Measurements from ENCODE around the gene RAPGEF2. TPM values are rescaled to one million over a fixed set of nuclear protein-coding genes. Genes with fewer than 3 reads are reported as not detected.

Gene RAPGEF2
- total and polyA plus RNA-seq, 2 of the 8 experiments (the other 6 are each of a cell fraction or from before 2014, with no cell fraction given): 24.4 to 48.6 TPM

DNA sequence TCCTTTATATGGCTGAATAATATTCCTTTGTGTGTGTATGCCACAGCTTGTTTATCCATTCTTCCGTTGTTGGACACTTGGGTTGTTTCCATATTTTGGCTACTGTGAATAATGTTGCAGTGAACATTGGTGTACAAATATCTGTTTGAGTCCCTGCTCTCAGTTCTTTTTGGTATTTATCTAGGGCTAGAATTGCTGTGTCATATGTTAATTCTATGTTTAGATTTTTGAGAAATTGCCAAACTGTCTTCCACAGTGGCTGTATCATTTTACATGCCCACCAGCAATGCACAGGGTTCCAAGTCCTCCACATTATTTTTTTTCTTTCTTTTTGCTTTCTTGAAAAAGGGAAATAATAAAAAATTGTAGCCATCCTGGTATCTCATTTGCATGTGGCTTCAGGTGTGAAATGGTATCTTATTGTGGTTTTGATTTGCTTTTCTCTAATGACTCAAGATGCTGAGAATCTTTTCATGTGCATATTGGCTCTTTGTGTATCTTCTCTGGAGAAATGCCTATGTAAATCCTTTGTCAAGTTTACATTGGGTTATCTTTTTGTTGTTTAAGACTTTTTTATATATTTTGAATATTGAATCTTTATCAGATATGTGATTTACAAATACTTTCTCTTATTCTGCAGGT lies 129.7 kb downstream of the RAPGEF2 start:
- H4K8ac ChIP-seq (ENCODE audit: extremely low read depth, insufficient read depth, low read length): no peak overlapping the region
- no peak overlapping the region for H2BK120ac ChIP-seq (replicated peaks; ENCODE audit: low read depth, low read length)
- no peaks in the 10 kb centered on the region for H3K9me3 ChIP-seq (ENCODE audit: insufficient read depth in 2 of 2, low read depth in 1 of 2, low read length in 1 of 2)
- H4K91ac ChIP-seq (replicated peaks; ENCODE audit: insufficient read length, low read length): no peak overlapping the region
- H2BK12ac ChIP-seq (ENCODE audit: low read depth, low read length): no peak overlapping the region
- H3K36me3 ChIP-seq (ENCODE audit: control insufficient read depth in 2 of 4, insufficient read depth in 4 of 4, low read length in 3 of 4): no peaks in the 10 kb centered on the region
- H3K4me2 ChIP-seq (ENCODE audit: insufficient read depth in 1 of 2, low read depth in 2 of 2, low read length in 2 of 2): peak overlapping the region in 1 of 2 experiments; percentile 12; a peak in 2 of 4 replicates
- H4K20me1 ChIP-seq (replicated peaks in 1 of 2; ENCODE audit: control insufficient read depth in 1 of 2, insufficient read depth in 2 of 2, low read length in 2 of 2): no peaks in the 10 kb centered on the region
- DNase-seq (ENCODE audit: low read depth in 1 of 2, low spot score in 2 of 2) (no peak), FAIRE-seq (peak; percentile 55)
- peak overlapping the region in 1 of 4 experiments; percentile 0; a peak in 1 of 8 replicates for H3K4me3 ChIP-seq (ENCODE audit: extremely low read depth in 1 of 4, insufficient read depth in 2 of 4, low read depth in 3 of 4, low read length in 4 of 4)
- H2BK15ac ChIP-seq (ENCODE audit: low read length): no peak overlapping the region
- peaks cover 0 to 69% of the 10 kb centered on the region in 2 experiments; a peak in 2 of 4 replicates for H3K79me2 ChIP-seq (ENCODE audit: control insufficient read depth in 1 of 2, insufficient read depth in 2 of 2, low read length in 2 of 2)
- ChIA-PET POLR2A (ENCODE audit: partially characterized antibody) (interaction anchor here (0.8 to 1.2 kb wide), 2 partner anchors 15 to 382 kb away, joined by 3 to 4 read pairs; no protein-coding TSS in a partner anchor), CTCF (ENCODE audit: partially characterized antibody) (no interaction called here)
- no peak overlapping the region for H3K9ac ChIP-seq (replicated peaks in 1 of 4; ENCODE audit: extremely low read depth in 1 of 4, low read depth in 3 of 4, low read length in 3 of 4)
- H3K79me1 ChIP-seq (ENCODE audit: low read depth, low read length): peaks cover 3% of the 10 kb centered on the region; the same call in 1 of the 2 replicates
- H2BK5ac ChIP-seq (ENCODE audit: low read depth, low read length): peak overlapping the region; percentile 35; the same call in 1 of the 2 replicates
- H3K27me3 ChIP-seq (replicated peaks in 1 of 4; ENCODE audit: control insufficient read depth in 3 of 4, extremely low read depth in 1 of 4, insufficient read depth in 3 of 4, low read length in 3 of 4): no peaks in the 10 kb centered on the region
- H2BK20ac ChIP-seq (ENCODE audit: low read length): no peak overlapping the region
- no peak overlapping the region for H2AFZ ChIP-seq (ENCODE audit: low read length)
- H3K23me2 ChIP-seq (ENCODE audit: low read depth, low read length): no peaks in the 10 kb centered on the region
- WGBS, 2 experiments (ENCODE audit: extremely low coverage in 1 of 2, insufficient coverage in 1 of 2, insufficient read length in 1 of 2, insufficient replicate concordance in 2 of 2, low coverage in 1 of 2, low lambda C conversion rate in 2 of 2, missing lambda C conversion rate in 1 of 2): 92% methylated on average over 1 of the region's 1 CpG; no CpG with 5 or more reads in 1 of the 2 experiments
- no peak overlapping the region for H2AK5ac ChIP-seq (ENCODE audit: low read depth, low read length)
- no peak overlapping the region for H3K4ac ChIP-seq (replicated peaks; ENCODE audit: insufficient read length, low read depth, low read length)
- H3K14ac ChIP-seq (ENCODE audit: insufficient read length): no peak overlapping the region
- H3K56ac ChIP-seq (replicated peaks; ENCODE audit: insufficient read length, low read depth, low read length): no peak overlapping the region
- H4K5ac ChIP-seq (ENCODE audit: insufficient read length, low read depth, low read length): peak overlapping the region; percentile 67
- peak overlapping the region; percentile 52; the same call in 1 of the 2 replicates for H3K27ac ChIP-seq (ENCODE audit: low read depth, low read length)
- no peak overlapping the region for H3K18ac ChIP-seq (ENCODE audit: extremely low read depth, low read length)
- peaks cover 3 to 18% (median 13%) of the 10 kb centered on the region in 4 experiments; a peak in 5 of 7 replicates for H3K4me1 ChIP-seq (replicated peaks in 1 of 4; ENCODE audit: control insufficient read depth in 3 of 4, insufficient read depth in 4 of 4, low read length in 3 of 4)
- no peak overlapping the region for H3K23ac ChIP-seq (ENCODE audit: insufficient read length)
- TF ChIP-seq BCL11A (IDR thresholded peaks at IDR 0.05; ENCODE audit: low read depth in 2 of 2, low read length in 2 of 2) (no peak), MAFK (IDR thresholded peaks at IDR 0.05; ENCODE audit: low read depth, low read length) (peak; percentile 1; the same call in 1 of the 2 replicates), RAD21 (IDR thresholded peaks at IDR 0.05 in 1 of 2, conservative IDR thresholded peaks at IDR 0.05 in 1 of 2; ENCODE audit: low read depth in 2 of 2, low read length in 2 of 2) (no peak), NANOG (IDR thresholded peaks at IDR 0.05; ENCODE audit: insufficient read depth, low read depth, low read length, poor library complexity, severe bottlenecking) (no peak), SP1 (IDR thresholded peaks at IDR 0.05; ENCODE audit: low read depth, low read length) (0 out of 2 replicates have a peak, but pooled peaks have one; percentile 27), KDM1A (IDR thresholded peaks at IDR 0.05; ENCODE audit: borderline replicate concordance, low read length) (no peak), RBBP5 (IDR thresholded peaks at IDR 0.05; ENCODE audit: borderline replicate concordance, low read depth, low read length) (no peak)

Measured in H1 (cell line).